AG09309 (cell line): ENCODE results near the gene CAPN8.

Experiments used
- DNase-seq: peaks from one replicate; pipeline ENCODE4 v3.0.0-alpha.2; 2010; ENCODE audit warnings: low read depth
- H3K4me3 ChIP-seq: 2 replicates; pipeline ENCODE4 v1.5.1; 2011; ENCODE audit warnings: mild to moderate bottlenecking, low read depth, low read length, moderate library complexity; ENCODE audit not compliant: control insufficient read depth
- TF ChIP-seq, protein P1 (sequence below): IDR thresholded peaks from 2 replicates; pipeline ENCODE4 v1.5.1; 2011; ENCODE audit warnings: mild to moderate bottlenecking, low read depth, low read length, inconsistent platforms; ENCODE audit not compliant: insufficient read depth, control insufficient read depth; ENCODE audit errors: missing control alignments

CAPN8 gene

GRCh38 chr1:223670458-223671159, 5.1 kb upstream of the CAPN8 start:
- DNase-seq, result no peak
- TF ChIP-seq, protein P1, sequence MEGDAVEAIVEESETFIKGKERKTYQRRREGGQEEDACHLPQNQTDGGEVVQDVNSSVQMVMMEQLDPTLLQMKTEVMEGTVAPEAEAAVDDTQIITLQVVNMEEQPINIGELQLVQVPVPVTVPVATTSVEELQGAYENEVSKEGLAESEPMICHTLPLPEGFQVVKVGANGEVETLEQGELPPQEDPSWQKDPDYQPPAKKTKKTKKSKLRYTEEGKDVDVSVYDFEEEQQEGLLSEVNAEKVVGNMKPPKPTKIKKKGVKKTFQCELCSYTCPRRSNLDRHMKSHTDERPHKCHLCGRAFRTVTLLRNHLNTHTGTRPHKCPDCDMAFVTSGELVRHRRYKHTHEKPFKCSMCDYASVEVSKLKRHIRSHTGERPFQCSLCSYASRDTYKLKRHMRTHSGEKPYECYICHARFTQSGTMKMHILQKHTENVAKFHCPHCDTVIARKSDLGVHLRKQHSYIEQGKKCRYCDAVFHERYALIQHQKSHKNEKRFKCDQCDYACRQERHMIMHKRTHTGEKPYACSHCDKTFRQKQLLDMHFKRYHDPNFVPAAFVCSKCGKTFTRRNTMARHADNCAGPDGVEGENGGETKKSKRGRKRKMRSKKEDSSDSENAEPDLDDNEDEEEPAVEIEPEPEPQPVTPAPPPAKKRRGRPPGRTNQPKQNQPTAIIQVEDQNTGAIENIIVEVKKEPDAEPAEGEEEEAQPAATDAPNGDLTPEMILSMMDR, result peak; percentile 46
- H3K4me3 ChIP-seq, result no peak overlapping the region

GRCh38 chr1:223669003-223669795, 3.7 kb upstream of the CAPN8 start:
- TF ChIP-seq, protein P1, result no peak
- DNase-seq, result no peak
- H3K4me3 ChIP-seq, result no peak overlapping the region

DNA sequence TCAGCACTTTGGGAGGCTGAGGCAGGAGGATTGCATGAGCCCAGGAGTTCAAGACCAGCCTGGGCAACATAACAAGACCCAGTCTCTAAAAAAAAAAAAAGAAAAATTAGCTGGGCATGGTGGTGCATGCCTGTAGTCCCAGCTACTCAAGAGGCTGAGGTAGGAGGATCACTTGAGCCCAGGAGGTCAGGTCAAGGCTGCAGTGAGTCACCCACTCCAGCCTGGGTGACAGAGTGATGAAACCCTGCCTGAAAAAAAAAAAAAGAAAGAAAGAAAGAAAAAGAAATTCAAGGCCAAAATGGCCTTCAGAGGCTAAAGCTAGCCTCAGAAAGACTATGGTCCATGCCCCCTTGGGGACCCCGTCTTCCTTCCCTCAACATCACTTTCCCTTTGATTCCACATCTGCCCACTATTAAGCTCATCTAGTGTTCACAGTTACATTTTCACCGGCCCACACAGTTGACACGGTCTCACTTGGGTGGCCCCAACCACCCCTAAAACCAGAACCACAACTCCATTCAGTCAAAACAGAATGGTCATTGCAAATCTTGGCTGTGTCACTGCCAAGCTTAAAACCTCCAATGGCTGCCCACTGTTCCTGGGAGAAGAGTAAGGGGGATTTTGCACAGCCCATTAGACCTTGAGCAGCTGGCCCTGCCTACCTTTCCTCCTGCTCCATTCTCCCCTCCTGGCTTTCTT, 2.1 kb upstream of the CAPN8 start:
- TF ChIP-seq, protein P1, result no peak
- DNase-seq, result no peak
- H3K4me3 ChIP-seq, result no peak overlapping the region

DNA sequence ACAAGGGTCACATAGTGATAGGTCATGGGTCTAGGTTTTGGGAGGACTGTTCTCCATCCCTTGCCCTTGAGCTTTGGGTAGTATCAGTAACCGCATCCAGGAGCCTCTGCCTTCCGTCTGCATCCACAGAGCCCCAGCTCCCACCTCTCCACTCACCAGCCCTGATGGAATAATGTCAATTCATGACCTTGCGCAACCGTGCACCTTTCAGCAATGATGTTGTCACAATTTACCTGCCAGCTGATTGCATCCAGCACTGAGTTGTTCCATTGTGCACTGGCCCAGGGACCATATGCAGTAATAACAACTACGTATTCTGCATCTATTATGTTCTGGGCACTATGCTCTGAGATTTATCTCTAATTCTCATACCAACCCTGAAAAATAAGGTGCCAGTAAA, 1.4 kb downstream of the CAPN8 start:
- H3K4me3 ChIP-seq, result no peak overlapping the region
- TF ChIP-seq, protein P1, result no peak
- no peak for DNase-seq

GRCh38 chr1:223662943-223663342, 2.6 kb downstream of the CAPN8 start:
- H3K4me3 ChIP-seq, result no peak overlapping the region
- TF ChIP-seq, protein P1, result no peak
- DNase-seq, result no peak

- DNase-seq, result no peak
- TF ChIP-seq, protein P1, result no peak
Measured at GRCh38 chr1:223659711-223660110, 5.8 kb downstream of the CAPN8 start.

More at GRCh38 chr1:223659711-223660110, 5.8 kb downstream of the CAPN8 start:
- H3K4me3 ChIP-seq, result no peak overlapping the region
